ENCODE results near the gene MUL1. TPM values are rescaled to one million over a fixed set of nuclear protein-coding genes. Genes with fewer than 3 reads are reported as not detected.
A peak's percentile ranks its signal among the peaks of the same experiment; 100 is the strongest.
"Not testable (repeated sequence)": the region's sequence is repeated elsewhere in the genome, so short reads cannot be mapped to it uniquely, and the experiment has no call there.

Gene MUL1
- total RNA-seq, 1 donor from 2014 or later, result 18.4 TPM

GRCh38 chr1:20511518-20512428 lies 3.8 kb upstream of the MUL1 start:
- DNase-seq (ENCODE audit: low read depth in 2 of 2), result no peak

- DNase-seq (ENCODE audit: low read depth in 2 of 2), result no peak
Observed at GRCh38 chr1:20508411-20508771, 440 bp upstream of the MUL1 start.

- DNase-seq (ENCODE audit: low read depth in 2 of 2), result no peak
Observed at GRCh38 chr1:20507248-20507563, 745 bp downstream of the MUL1 start.

- DNase-seq (ENCODE audit: low read depth in 2 of 2), result no peak
Observed at GRCh38 chr1:20505488-20505887, 2.5 kb downstream of the MUL1 start.

- DNase-seq (ENCODE audit: low read depth in 2 of 2), result no peak
Observed at GRCh38 chr1:20500716-20501115, 7.2 kb downstream of the MUL1 start.

- DNase-seq (ENCODE audit: low read depth in 2 of 2), result no peak
Observed at GRCh38 chr1:20499718-20500117, 8.2 kb downstream of the MUL1 start.

GRCh38 chr1:20499105-20499504 lies 8.8 kb downstream of the MUL1 start:
- DNase-seq (ENCODE audit: low read depth in 2 of 2), result no peak

GRCh38 chr1:20498116-20498515 lies 9.8 kb downstream of the MUL1 start:
- DNase-seq (ENCODE audit: low read depth in 2 of 2), result no peak

GRCh38 chr1:20497506-20497905 lies 10.4 kb downstream of the MUL1 start:
- no peak for DNase-seq (ENCODE audit: low read depth in 2 of 2)

GRCh38 chr1:20496725-20497383 lies 11.1 kb downstream of the MUL1 start:
- not testable (repeated sequence) for DNase-seq (ENCODE audit: low read depth in 2 of 2)

GRCh38 chr1:20496241-20496661 lies 11.7 kb downstream of the MUL1 start:
- no peak for DNase-seq (ENCODE audit: low read depth in 2 of 2)

- DNase-seq (ENCODE audit: low read depth in 2 of 2), result no peak
Observed at GRCh38 chr1:20495661-20496060, 12.3 kb downstream of the MUL1 start.

- peak; percentile 54 to 80 for DNase-seq (ENCODE audit: low read depth in 2 of 2)
Observed at GRCh38 chr1:20494609-20495311, 13.2 kb downstream of the MUL1 start.

GRCh38 chr1:20493839-20494608 lies 13.9 kb downstream of the MUL1 start:
- DNase-seq (ENCODE audit: low read depth in 2 of 2), result peak; percentile 92

- no peak for DNase-seq (ENCODE audit: low read depth in 2 of 2)
Observed at GRCh38 chr1:20493309-20493708, 14.6 kb downstream of the MUL1 start.

- DNase-seq (ENCODE audit: low read depth in 2 of 2), result no peak
Observed at GRCh38 chr1:20492751-20493150, 15.2 kb downstream of the MUL1 start.

- DNase-seq (ENCODE audit: low read depth in 2 of 2), result no peak
Observed at GRCh38 chr1:20491866-20492265, 16.1 kb downstream of the MUL1 start.

- no peak for DNase-seq (ENCODE audit: low read depth in 2 of 2)
Observed at GRCh38 chr1:20491178-20491577, 16.8 kb downstream of the MUL1 start.

- DNase-seq (ENCODE audit: low read depth in 2 of 2), result no peak
Observed at GRCh38 chr1:20487236-20487590, 20.7 kb downstream of the MUL1 start.

GRCh38 chr1:20486457-20487235 lies 21.3 kb downstream of the MUL1 start:
- DNase-seq (ENCODE audit: low read depth in 2 of 2), result peak in 1 of 2 donors; percentile 17

All from dermis microvascular lymphatic vessel endothelial cell (primary cell).